Prostate gland (tissue), 2 donors: Measurements from ENCODE around the gene ADCY3. TPM values are rescaled to one million over a fixed set of nuclear protein-coding genes. Genes with fewer than 3 reads are reported as not detected.

Experiments used
- DNase-seq: peaks from one replicate; pipeline ENCODE4 v3.0.0-alpha.2; 2019; ENCODE audit warnings: low spot score
- H3K27ac ChIP-seq, 2 donors: fragments of 200-600 bp; sonication (generic); 2 replicates each; pipeline ENCODE4 v1.5.1; 2017 to 2019
- H3K27me3 ChIP-seq: fragments of 200-600 bp; sonication (generic); replicated peaks from 2 replicates; pipeline ENCODE4 v1.5.1; 2019; ENCODE audit not compliant: insufficient read depth
- H3K36me3 ChIP-seq, 2 donors: fragments of 200-600 bp; sonication (generic); 1 replicate in 1 of 2; 2 replicates in 1 of 2; pipeline versions ENCODE4 v1.5.1 to v1.8.1; 2017 to 2019
- H3K4me1 ChIP-seq: fragments of 200-600 bp; sonication (generic); replicated peaks from 2 replicates; pipeline ENCODE4 v1.5.1; 2019
- H3K4me3 ChIP-seq, 2 donors: fragments of 200-600 bp; sonication (generic); 2 replicates each; pipeline ENCODE4 v1.5.1; 2017 to 2019
- H3K9me3 ChIP-seq: fragments of 200-600 bp; sonication (generic); 2 replicates; pipeline ENCODE4 v1.5.1; 2017
- POLR2A ChIP-seq: fragments of 450-650 bp; IDR thresholded peaks from one replicate; pipeline ENCODE4 v1.6.1; 2016; ENCODE audit warnings: antibody characterized with exemption, mild to moderate bottlenecking
- POLR2AphosphoS5 ChIP-seq: sonication (generic); formaldehyde crosslinking; IDR thresholded peaks from one replicate; pipeline ENCODE4 v1.6.1; 2017; ENCODE audit warnings: antibody characterized with exemption
- WGBS: methylation state at CpG from one replicate; pipeline ENCODE4 v1.1.5; 2018; 5-methylcytosine and 5-hydroxymethylcytosine counted together
- intact Hi-C: fragments of 100-400 bp; cut with DNase I; formaldehyde crosslinking; loops from one replicate; pipeline ENCODE4 v1.14.2; 2022
- total RNA-seq, 2 donors: library from RNA; depleted of rRNA; stranded (reverse); fragments of >200 nt; gene quantifications; one replicate each; pipeline ENCODE4 v1.1.0, GENCODE V29; 2016
- TF ChIP-seq, protein P1 (sequence below), 4 experiments: fragments of 200-600 bp in 2 of 4; fragments of 450-650 bp in 2 of 4; sonication (generic) in 2 of 4; IDR thresholded peaks; 1 replicate in 3 of 4; 2 replicates in 1 of 4; pipeline ENCODE4 v1.5.1; 2016 to 2019; ENCODE audit warnings: antibody characterized with exemption in 4 of 4, mild to moderate bottlenecking in 2 of 4, moderate library complexity in 2 of 4

Gene ADCY3
- total RNA-seq, 2 donors from 2014 or later = 20.8 to 44.3 TPM

DNA sequence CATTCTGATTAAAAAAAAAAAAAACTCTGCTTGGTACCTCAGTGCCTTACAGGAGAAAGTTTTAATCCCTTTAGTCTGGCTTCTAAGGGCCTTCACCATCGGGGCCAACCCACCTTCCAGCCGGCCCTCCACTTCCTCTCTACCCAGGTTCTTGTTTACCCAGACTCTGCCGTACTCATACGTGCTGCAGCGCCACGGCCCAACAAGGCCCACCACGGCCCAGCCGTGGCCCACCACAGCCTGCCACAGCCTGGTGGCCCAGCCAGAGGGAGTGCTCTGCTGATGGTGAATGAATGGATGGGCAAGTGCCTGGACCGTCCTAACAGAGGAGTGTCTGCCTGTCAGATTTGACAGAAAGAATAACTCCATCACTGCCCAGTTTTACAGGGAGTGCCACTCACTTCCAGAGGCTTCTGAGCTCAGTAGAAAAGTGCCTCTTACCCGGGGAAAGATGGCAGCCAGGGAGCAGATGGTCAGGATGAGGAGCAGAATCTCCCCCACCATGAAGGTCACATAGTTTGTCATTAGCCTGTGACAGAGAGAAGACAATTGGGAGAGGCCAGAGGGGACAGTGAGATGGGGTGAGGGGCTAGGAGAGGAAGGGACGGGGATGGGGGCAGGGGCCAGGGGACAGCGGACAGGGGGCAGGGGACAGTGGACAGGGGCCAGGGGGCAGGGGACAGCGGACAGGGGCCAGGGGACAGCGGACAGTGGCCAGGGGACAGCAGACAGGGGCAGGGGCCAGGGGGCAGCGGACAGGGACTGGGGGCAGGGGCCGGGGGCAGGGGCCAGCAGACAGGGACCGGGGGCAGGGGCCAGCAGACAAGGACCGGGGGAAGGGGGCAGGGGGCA, 88.6 kb downstream of the ADCY3 start:
- Histone ChIP-seq H3K36me3 (no peaks in the 10 kb centered on the region), H3K4me3 (no peak overlapping the region), H3K27me3 (no peaks in the 10 kb centered on the region), H3K4me1 (no peaks in the 10 kb centered on the region), H3K9me3 (no peaks in the 10 kb centered on the region), H3K27ac (no peak overlapping the region)
- intact Hi-C loops = loop anchor here (10.0 kb wide), 1 partner anchor 303 kb away; no protein-coding TSS in a partner anchor
- no peak for DNase-seq
- TF ChIP-seq, protein P1, sequence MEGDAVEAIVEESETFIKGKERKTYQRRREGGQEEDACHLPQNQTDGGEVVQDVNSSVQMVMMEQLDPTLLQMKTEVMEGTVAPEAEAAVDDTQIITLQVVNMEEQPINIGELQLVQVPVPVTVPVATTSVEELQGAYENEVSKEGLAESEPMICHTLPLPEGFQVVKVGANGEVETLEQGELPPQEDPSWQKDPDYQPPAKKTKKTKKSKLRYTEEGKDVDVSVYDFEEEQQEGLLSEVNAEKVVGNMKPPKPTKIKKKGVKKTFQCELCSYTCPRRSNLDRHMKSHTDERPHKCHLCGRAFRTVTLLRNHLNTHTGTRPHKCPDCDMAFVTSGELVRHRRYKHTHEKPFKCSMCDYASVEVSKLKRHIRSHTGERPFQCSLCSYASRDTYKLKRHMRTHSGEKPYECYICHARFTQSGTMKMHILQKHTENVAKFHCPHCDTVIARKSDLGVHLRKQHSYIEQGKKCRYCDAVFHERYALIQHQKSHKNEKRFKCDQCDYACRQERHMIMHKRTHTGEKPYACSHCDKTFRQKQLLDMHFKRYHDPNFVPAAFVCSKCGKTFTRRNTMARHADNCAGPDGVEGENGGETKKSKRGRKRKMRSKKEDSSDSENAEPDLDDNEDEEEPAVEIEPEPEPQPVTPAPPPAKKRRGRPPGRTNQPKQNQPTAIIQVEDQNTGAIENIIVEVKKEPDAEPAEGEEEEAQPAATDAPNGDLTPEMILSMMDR (IDR thresholded peaks at IDR 0.05) = no peak
- TF ChIP-seq POLR2A (no peak), POLR2AphosphoS5 (no peak)
- WGBS = 90% methylated on average over 12 of the region's 18 CpGs

DNA sequence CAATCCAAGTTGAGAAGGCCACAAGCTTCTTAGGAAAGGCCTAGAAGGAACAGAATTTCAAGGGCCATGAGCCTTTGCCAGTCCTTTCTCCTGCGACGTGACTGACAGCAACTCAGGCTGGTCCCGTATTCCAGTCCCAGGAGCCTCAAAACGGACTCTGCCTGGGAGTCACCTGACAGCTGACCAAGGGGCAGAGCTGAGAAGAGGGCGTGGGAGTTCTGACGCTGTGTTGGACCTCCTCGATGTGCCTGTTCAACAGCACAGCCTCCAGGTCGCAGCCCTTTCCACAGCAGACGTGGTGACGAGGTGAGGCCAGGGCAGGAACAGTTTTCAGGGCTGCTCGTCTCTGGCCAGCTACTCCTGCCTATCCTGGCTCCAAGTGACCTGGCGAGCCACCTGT, 89.3 kb downstream of the ADCY3 start:
- Histone ChIP-seq H3K27ac (no peak overlapping the region), H3K36me3 (no peaks in the 10 kb centered on the region), H3K4me1 (no peaks in the 10 kb centered on the region), H3K4me3 (no peak overlapping the region), H3K9me3 (no peaks in the 10 kb centered on the region), H3K27me3 (no peaks in the 10 kb centered on the region)
- 90% methylated on average over 12 of the region's 12 CpGs for whole genome bisulfite sequencing
- intact Hi-C loops = loop anchor here (10.0 kb wide), 1 partner anchor 304 kb away; no protein-coding TSS in a partner anchor
- DNase-seq = no peak
- no peak for TF ChIP-seq POLR2AphosphoS5
- TF ChIP-seq, protein P1 (IDR thresholded peaks at IDR 0.05) = no peak
- no peak for TF ChIP-seq POLR2A

DNA sequence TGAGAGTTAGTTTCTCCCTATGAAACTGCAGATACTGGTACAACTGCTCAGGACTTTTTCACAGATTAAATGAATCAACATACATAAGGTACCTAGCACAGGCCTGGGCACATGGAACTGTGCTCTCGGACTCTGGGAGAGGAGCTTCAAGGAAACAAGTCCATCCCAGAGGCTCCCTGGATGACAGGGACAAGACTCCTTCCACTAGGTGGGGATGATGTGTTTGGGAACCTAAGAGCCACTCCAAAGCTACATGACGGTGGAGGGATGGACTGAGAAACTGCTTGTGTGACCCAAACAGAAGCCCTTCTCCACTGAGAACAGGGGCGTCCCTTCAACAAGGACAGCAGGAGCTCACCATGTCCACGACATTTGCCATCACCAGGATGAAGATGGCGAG, 89.7 kb downstream of the ADCY3 start:
- H3K4me1 ChIP-seq = no peaks in the 10 kb centered on the region
- no peak for DNase-seq
- no peaks in the 10 kb centered on the region for H3K36me3 ChIP-seq
- intact Hi-C loops = loop anchor here (10.0 kb wide), 1 partner anchor 304 kb away; no protein-coding TSS in a partner anchor
- no peaks in the 10 kb centered on the region for H3K27me3 ChIP-seq
- TF ChIP-seq POLR2AphosphoS5 (no peak), POLR2A (no peak)
- TF ChIP-seq, protein P1 (IDR thresholded peaks at IDR 0.05) = no peak
- H3K9me3 ChIP-seq = no peaks in the 10 kb centered on the region
- no peak overlapping the region for H3K4me3 ChIP-seq
- no peak overlapping the region for H3K27ac ChIP-seq
- WGBS = 84% methylated on average over 5 of the region's 5 CpGs

DNA sequence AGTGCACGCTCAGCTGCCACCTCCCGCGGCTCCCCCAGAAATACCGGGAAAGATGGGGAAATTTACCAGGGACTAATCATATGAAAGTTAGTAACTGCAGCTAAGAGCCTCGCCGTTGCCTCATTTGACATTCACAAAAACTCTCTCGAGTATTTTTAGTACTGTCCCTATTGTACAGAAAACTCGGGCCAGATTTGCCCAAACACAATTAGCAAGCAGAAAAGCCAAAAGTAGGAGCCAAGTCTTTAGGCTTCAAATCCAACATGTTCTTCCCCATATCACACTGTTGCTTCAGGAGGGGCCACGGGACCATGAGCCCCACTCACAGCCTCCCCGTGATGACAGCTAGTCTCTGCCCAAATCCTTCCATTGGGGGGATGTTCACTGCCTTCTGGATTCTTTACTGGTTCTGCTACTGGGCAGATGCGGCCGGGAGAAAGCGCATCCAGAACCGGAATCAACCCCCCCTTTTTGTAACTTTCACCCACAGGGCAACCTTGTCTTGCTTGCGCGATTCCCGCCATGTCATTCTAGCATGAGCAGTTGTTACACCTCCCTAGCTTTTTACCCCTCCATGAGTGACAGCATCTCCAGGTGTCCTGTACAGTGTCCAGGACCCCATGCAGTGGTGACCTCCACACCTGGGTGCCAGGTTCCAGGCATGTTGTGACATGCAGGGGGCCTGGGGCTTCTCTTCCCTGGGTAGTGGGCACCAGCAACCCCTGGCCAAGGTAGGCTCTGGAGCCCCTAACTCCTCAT, 91.6 kb downstream of the ADCY3 start:
- Histone ChIP-seq H3K4me3 (no peak overlapping the region), H3K36me3 (no peaks in the 10 kb centered on the region), H3K4me1 (no peaks in the 10 kb centered on the region), H3K9me3 (no peaks in the 10 kb centered on the region), H3K27me3 (no peaks in the 10 kb centered on the region), H3K27ac (no peak overlapping the region)
- DNase-seq = no peak
- intact Hi-C loops = no loop called here
- 79% methylated on average over 17 of the region's 17 CpGs for WGBS
- TF ChIP-seq POLR2AphosphoS5 (no peak), POLR2A (no peak)
- TF ChIP-seq, protein P1 (IDR thresholded peaks at IDR 0.05) = no peak
